Stimulated activated naive B cell treated with anti-CD40 and anti-IgM and Interleukin-4, amounts not matched to agents 10 μg/mL and 1 μg/mL and 100 μg/mL, for 72 hours (primary cell): ENCODE results near the gene CCDC180.
"Not testable (repeated sequence)": the region's sequence is repeated elsewhere in the genome, so short reads cannot be mapped to it uniquely, and the experiment has no call there.

Source experiments
- ATAC-seq, 2 donors: fragments of 150-1000 bp; cut with Tn5 transposase; replicated peaks; 2 replicates each; pipeline ENCODE4 v1.10.0; 2021; ENCODE audit warnings: moderate library complexity in 1 of 2
- DNase-seq: peaks from one replicate; pipeline ENCODE4 v3.0.0; 2021
- H3K27ac Mint-ChIP-seq: one replicate; pipeline ENCODE4 v1.8.0; 2022; ENCODE audit warnings: mild to moderate bottlenecking, mixed read lengths
- H3K27me3 Mint-ChIP-seq, 2 donors: one replicate each; pipeline ENCODE4 v1.8.0; 2022; ENCODE audit warnings: mixed read lengths in 2 of 2
- H3K36me3 Mint-ChIP-seq, 2 donors: one replicate each; pipeline ENCODE4 v1.8.0; 2022; ENCODE audit warnings: mixed read lengths in 2 of 2, mild to moderate bottlenecking in 1 of 2
- H3K4me1 Mint-ChIP-seq, 2 donors: one replicate each; pipeline ENCODE4 v1.8.0; 2022; ENCODE audit warnings: mixed read lengths in 2 of 2, mild to moderate bottlenecking in 1 of 2
- H3K4me3 Mint-ChIP-seq, 2 donors: one replicate each; pipeline ENCODE4 v1.8.0; 2022; ENCODE audit warnings: mild to moderate bottlenecking in 2 of 2, mixed read lengths in 2 of 2, moderate library complexity in 1 of 2
- H3K9me3 Mint-ChIP-seq, 2 donors: one replicate each; pipeline ENCODE4 v1.8.0; 2022; ENCODE audit warnings: mixed read lengths in 2 of 2, mild to moderate bottlenecking in 1 of 2

Gene CCDC180

DNA sequence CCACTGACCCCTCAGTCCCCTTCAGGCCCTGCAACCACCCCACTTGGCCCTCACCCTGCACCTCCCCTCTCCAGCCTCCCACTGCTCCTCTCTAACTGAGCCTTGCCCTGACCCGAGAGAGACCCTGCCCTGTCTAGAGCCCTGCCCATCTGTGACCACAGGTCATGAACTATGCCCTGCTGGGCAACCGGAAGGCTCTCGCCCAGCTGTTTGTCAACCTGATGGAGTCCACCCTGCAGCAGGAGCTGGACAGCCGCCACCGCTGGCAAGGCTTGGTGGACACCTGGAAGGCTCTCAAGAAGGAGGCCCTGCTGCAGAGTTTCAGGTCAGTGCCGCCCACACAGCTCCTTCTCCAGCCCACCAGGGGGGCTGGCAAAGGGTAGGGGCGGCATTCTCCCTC is 9.4 kb downstream of the CCDC180 start:
- ATAC-seq (no peak), DNase-seq (no peak)
- peaks cover 25 to 52% of the 10 kb centered on the region in 2 donors for H3K36me3 Mint-ChIP-seq
- H3K4me3 Mint-ChIP-seq = no peak overlapping the region
- no peak overlapping the region for H3K27ac Mint-ChIP-seq
- H3K9me3 Mint-ChIP-seq = no peaks in the 10 kb centered on the region
- no peaks in the 10 kb centered on the region for H3K27me3 Mint-ChIP-seq
- H3K4me1 Mint-ChIP-seq = no peaks in the 10 kb centered on the region

DNA sequence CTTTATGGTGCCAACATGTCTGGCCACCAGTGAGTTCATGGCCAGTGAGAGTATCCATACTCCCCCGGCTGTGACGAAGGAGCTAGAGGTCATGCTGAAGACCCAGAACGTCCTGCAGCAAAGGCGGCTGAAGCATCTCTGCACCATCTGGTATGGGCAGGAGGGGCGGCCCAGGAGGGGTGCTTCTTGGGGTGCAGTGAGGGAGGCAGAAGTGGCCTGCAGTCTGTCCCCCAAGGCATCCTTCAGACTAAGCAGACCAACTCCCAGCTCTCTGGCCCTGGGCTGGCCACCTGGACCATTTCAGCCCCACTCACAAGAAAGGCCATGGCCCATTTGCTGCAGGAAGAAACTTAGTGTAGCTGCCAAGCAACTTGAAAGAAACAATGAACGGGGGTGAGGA is 11.0 kb downstream of the CCDC180 start:
- DNase-seq = no peak
- Mint-ChIP-seq H3K36me3 (peaks cover 31 to 55% of the 10 kb centered on the region in 2 donors), H3K9me3 (no peaks in the 10 kb centered on the region), H3K4me3 (no peak overlapping the region), H3K27me3 (no peaks in the 10 kb centered on the region), H3K27ac (no peak overlapping the region), H3K4me1 (no peaks in the 10 kb centered on the region)
- ATAC-seq = no peak

DNA sequence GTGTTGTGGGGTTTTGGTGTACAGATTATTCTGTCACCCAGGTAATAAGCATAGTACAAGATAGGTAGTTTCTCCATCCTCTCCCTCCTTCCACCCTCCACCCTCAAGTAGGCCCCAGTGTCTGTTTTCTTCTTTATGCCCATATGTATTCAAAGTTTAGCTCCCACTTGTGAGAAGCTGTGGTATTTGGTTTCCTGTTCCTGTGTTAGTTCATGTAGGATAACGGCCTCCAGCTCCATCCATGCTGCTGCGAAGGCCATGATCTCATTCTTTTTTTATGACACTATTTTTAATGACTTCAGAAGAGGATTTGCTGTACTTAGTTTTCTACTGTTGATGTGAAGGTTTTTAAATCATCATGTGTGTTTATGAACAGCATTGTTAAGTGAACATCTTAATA is 11.9 kb downstream of the CCDC180 start:
- peak overlapping the region; percentile 51 for H3K27ac Mint-ChIP-seq
- ATAC-seq (no peak), DNase-seq (no peak)
- H3K4me1 Mint-ChIP-seq = no peaks in the 10 kb centered on the region
- no peak overlapping the region for H3K4me3 Mint-ChIP-seq
- peaks cover 27 to 55% of the 10 kb centered on the region in 2 donors for H3K36me3 Mint-ChIP-seq
- H3K9me3 Mint-ChIP-seq = no peaks in the 10 kb centered on the region
- no peaks in the 10 kb centered on the region for H3K27me3 Mint-ChIP-seq

DNA sequence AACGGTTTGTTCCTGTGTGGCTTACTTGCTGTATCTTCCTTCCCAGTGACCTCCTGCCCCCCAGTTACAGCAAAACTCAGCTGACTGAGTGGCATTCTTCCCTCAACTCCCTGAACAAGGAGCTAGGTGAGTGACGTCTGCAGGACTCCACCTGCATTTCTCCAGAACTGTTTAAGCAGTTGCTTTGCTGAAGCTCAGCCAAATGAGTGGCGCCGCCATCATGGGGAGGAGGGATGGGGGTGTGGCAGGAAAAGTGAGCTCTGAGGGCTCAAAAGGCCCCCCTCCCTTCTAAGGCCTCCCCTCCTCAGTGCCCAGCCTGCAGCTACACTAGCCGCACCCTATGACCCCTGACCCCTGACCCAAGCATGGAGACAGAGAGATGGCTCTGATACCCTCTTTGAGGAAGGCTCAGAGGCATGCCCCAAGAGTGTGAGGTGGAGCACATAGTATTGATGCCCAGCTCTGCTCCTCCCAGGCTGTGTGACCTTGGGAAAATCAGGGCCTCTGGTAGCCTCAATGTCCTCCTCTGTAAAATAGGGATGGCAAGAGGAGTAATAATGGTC is 12.7 kb downstream of the CCDC180 start:
- H3K4me1 Mint-ChIP-seq = no peaks in the 10 kb centered on the region
- no peak overlapping the region for H3K27ac Mint-ChIP-seq
- ATAC-seq (no peak), DNase-seq (no peak)
- peaks cover 31 to 62% of the 10 kb centered on the region in 2 donors for H3K36me3 Mint-ChIP-seq
- H3K4me3 Mint-ChIP-seq = no peak overlapping the region
- H3K9me3 Mint-ChIP-seq = no peaks in the 10 kb centered on the region
- no peaks in the 10 kb centered on the region for H3K27me3 Mint-ChIP-seq

DNA sequence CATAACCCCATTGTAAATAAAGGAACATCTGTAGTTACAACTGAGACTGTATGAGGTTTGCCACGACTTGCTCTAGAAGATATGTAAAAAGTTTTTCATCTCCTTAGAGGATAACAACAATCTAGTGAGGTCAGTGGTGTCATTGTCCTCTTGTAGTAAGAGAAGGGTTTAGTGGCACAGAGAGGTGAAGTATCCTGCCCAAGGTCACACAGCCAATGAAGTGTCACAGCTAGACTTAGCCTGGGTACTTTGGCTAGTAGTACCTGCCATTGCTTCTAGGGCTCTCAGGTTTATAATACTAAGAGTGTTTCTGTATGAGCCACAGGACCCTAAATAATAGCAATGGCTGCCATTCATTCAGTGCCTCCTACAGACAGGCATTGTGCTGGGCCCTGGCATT is 13.8 kb downstream of the CCDC180 start:
- DNase-seq (no peak), ATAC-seq (no peak)
- Mint-ChIP-seq H3K4me1 (no peaks in the 10 kb centered on the region), H3K27me3 (no peaks in the 10 kb centered on the region), H3K9me3 (no peaks in the 10 kb centered on the region), H3K36me3 (peaks cover 36 to 65% of the 10 kb centered on the region in 2 donors), H3K4me3 (no peak overlapping the region), H3K27ac (peak overlapping the region; percentile 6)

DNA sequence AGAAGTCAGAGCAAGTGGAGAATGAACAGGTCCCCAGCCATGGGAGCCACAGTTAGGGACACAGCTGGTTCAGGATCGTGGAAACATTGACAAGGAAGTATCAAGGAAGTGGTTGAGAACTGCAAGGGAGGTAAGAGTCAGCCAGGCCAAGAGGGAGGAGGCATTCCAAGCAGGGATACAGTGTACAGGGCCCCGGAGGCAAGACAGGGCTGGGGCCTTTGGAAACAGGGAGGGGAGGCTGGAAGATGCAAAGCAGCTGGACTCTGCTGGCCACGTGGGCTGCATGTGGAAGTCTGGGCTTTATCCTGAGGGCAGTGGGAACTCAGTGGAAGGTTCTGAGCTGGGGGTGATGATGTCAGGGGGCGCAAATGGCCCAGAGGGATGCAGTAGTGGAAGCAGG is 14.2 kb downstream of the CCDC180 start:
- Mint-ChIP-seq H3K27ac (peak overlapping the region; percentile 6), H3K4me1 (no peaks in the 10 kb centered on the region), H3K27me3 (no peaks in the 10 kb centered on the region), H3K9me3 (no peaks in the 10 kb centered on the region), H3K36me3 (peaks cover 36 to 65% of the 10 kb centered on the region in 2 donors), H3K4me3 (no peak overlapping the region)
- ATAC-seq (no peak), DNase-seq (no peak)

DNA sequence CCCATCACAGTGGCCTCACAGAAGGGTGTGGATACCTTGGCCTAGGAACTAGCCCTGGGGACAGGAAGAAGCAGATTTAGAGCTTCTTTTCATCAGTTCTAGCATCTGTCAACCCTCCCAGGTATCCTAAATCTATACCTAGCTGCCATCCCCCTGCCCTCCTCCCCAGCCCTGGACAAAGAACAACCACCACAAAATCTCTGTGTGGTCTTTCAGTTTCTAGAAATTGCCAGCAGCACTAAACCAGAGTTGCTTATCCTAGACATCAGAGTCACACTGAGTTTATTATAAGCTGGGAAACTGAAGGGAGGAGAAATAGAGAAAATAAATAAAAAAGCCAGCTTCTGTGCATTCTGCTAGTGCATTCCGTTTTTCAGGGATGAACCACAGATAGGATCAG is 14.6 kb downstream of the CCDC180 start:
- no peak overlapping the region for H3K27ac Mint-ChIP-seq
- DNase-seq = no peak
- no peaks in the 10 kb centered on the region for H3K27me3 Mint-ChIP-seq
- H3K9me3 Mint-ChIP-seq = no peaks in the 10 kb centered on the region
- no peaks in the 10 kb centered on the region for H3K4me1 Mint-ChIP-seq
- ATAC-seq = no peak
- H3K4me3 Mint-ChIP-seq = no peak overlapping the region
- peaks cover 36 to 62% of the 10 kb centered on the region in 2 donors for H3K36me3 Mint-ChIP-seq

DNA sequence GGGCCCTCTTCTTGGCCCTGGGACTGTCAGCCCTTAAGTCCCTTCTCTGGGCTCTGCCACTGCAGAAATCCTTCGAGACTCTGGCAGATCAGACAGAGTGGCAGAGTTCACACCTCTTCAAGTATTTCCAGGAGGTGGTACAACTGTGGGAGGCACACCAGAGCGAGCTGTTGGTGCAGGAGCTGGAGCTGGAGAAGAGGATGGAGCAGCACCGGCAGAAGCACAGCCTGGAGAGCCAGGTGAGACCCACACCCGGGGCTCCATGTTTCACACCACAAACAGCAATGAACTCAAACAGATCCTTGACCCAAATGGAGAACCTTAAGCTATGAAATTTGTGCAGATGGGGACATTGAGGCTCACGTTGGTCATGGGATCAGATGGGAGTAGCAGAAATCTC is 17.5 kb downstream of the CCDC180 start:
- H3K9me3 Mint-ChIP-seq = no peaks in the 10 kb centered on the region
- no peak for ATAC-seq
- H3K4me3 Mint-ChIP-seq = no peak overlapping the region
- no peaks in the 10 kb centered on the region for H3K4me1 Mint-ChIP-seq
- H3K36me3 Mint-ChIP-seq = peaks cover 40 to 50% of the 10 kb centered on the region in 2 donors
- DNase-seq = no peak
- no peaks in the 10 kb centered on the region for H3K27me3 Mint-ChIP-seq
- H3K27ac Mint-ChIP-seq = no peak overlapping the region

DNA sequence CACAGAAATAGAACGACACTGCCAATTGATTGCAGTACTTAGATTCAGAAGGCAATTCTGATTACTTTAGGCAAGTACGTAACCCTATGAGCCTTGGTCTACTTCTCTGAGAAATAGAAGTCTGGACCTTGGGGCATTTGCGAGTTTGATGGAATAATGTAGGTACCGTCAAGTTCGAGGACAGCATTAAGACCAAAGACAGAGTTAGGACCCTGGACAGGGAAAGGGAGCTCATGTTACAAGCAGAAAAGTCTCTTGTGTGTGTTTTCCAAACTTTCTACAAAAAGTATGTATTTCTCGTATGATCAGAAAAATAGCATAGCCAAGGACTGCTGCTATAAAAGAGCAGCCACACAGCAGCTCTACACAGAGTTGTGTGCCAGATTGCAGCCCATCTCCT is 20.1 kb downstream of the CCDC180 start:
- Mint-ChIP-seq H3K4me1 (no peaks in the 10 kb centered on the region), H3K36me3 (peaks cover 45 to 55% of the 10 kb centered on the region in 2 donors), H3K4me3 (no peak overlapping the region), H3K27ac (no peak overlapping the region), H3K9me3 (peaks cover 3% of the 10 kb centered on the region in 2 donors), H3K27me3 (no peaks in the 10 kb centered on the region)
- ATAC-seq (no peak), DNase-seq (no peak)

DNA sequence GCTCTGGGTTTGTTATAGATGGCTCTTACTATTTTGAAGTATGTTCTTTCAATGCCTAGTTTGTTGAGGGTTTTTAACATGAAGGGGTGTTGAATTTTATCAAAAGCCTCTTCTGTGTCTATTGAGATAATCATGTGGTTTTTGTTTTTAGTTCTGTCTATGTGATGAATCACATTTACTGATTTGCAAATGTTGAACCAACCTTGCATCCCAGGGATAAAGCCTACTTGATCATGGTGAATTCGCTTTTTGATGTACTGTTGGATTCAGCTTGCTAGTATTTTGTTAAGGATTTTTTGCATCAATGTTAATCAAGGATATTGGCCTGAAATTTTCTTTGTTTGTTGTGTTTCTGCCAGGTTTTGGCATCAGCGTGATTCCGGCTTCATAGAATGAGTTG is 25.5 kb downstream of the CCDC180 start:
- ATAC-seq (no peak), DNase-seq (no peak)
- Mint-ChIP-seq H3K4me1 (no peaks in the 10 kb centered on the region), H3K4me3 (no peak overlapping the region), H3K36me3 (peaks cover 47 to 54% of the 10 kb centered on the region in 2 donors), H3K27ac (no peak overlapping the region), H3K27me3 (no peaks in the 10 kb centered on the region), H3K9me3 (peaks cover 7% of the 10 kb centered on the region in 2 donors)

DNA sequence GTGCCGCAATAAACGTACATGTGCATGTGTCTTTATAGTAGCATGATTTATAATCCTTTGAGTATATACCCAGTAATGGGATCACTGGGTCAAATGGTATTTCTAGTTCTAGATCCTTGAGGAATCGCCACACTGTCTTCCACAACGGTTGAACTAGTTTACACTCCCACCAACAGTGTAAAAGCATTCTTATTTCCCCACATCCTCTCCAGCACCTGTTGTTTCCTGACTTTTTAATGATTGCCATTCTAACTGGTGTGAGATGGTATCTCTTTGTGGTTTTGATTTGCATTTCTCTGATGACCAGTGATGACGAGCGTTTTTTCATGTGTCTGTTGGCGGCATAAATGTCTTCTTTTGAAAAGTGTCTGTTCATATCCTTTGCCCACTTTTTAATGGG is 28.2 kb downstream of the CCDC180 start:
- H3K27me3 Mint-ChIP-seq, H3K27ac Mint-ChIP-seq, DNase-seq, H3K4me1 Mint-ChIP-seq, H3K4me3 Mint-ChIP-seq, ATAC-seq: not testable (repeated sequence)
- Mint-ChIP-seq H3K36me3 (peaks cover 51 to 58% of the 10 kb centered on the region in 2 donors), H3K9me3 (peaks cover 11 to 13% of the 10 kb centered on the region in 2 donors)

DNA sequence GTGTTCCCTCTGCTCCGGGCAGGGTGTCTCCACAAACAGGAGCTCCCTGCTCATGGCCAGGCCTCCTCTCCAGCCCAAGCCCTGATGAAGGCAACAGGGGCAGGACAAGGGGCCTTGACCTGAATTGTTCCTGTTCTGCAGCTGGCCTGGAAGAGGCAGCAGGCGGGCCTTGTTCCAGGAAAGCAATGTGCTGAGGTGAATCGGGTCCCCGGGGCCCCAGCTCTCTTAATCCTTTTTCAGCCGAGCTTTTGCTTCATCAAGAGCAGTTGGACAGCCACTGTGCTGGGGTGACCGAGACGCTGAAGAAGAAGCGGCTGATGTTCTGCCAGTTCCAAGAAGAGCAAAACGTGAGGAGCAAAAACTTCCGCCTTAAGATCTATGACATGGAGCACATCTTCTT is 41.4 kb downstream of the CCDC180 start:
- ATAC-seq (no peak), DNase-seq (no peak)
- Mint-ChIP-seq H3K27ac (no peak overlapping the region), H3K9me3 (no peaks in the 10 kb centered on the region), H3K27me3 (no peaks in the 10 kb centered on the region), H3K4me3 (no peak overlapping the region), H3K36me3 (peaks cover 24 to 35% of the 10 kb centered on the region in 2 donors), H3K4me1 (no peaks in the 10 kb centered on the region)

DNA sequence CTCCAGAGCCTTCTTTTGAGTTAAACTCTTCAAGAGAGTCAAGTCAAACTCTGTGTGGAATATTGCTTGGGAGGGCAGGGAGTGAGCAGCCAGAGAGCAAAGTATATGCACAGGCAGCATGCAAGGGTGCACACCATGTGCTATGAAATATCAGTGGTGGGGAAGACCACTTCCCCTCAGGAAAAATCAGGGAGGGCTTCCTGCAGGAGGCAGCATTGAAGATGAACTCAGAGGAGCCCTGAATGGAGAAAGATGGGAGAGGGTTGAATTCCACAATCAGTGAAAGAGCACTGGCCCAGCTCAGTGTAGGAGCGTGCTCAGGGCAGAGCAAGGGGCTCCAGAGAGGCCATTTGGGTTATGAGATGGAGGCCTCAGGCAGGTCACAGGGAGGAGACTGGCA is 41.9 kb downstream of the CCDC180 start:
- Mint-ChIP-seq H3K36me3 (peaks cover 24 to 32% of the 10 kb centered on the region in 2 donors), H3K27ac (no peak overlapping the region), H3K9me3 (no peaks in the 10 kb centered on the region), H3K27me3 (no peaks in the 10 kb centered on the region), H3K4me3 (no peak overlapping the region), H3K4me1 (no peaks in the 10 kb centered on the region)
- DNase-seq = no peak
- ATAC-seq = no peak

DNA sequence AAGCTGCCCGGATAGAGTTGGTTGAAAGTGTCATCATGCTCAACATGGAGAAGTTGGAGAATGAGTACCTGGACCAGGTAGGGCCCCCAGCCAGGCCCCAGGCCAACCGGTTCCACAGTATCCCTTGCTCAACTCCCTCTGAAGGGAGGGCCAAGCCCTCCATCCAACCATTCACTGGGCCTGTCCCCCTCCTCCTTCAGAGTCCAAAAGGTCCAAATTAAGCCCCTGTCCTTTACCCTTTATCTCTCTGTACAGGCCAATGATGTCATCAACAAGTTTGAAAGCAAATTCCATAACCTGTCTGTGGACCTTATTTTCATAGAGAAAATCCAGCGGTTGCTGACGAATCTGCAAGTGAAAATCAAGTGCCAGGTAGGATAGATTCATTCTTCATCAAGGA is 47.2 kb downstream of the CCDC180 start:
- Mint-ChIP-seq H3K4me1 (peaks cover 2 to 4% of the 10 kb centered on the region in 2 donors), H3K27me3 (no peaks in the 10 kb centered on the region), H3K27ac (no peak overlapping the region), H3K36me3 (peaks cover 18 to 26% of the 10 kb centered on the region in 2 donors), H3K9me3 (no peaks in the 10 kb centered on the region), H3K4me3 (no peak overlapping the region)
- ATAC-seq (no peak), DNase-seq (no peak)

DNA sequence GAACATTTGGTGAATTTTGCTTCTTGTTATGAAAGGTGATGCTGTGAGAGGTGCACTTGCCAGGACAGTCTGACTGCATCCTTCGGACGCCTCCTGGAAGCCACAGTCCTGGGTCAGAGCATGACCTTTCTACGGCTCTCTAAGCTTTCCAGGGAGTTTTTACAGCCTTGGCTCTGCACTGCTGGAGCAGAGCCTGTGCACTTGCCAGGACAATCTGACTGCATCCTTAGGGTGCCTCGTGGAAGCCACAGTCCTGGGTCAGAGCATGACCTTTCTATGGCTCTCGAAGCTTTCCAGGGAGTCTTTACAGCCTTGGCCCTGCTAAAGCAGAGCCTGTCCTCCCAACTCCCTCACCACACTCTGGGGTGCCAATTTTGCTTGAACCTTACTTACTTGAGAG is 49.6 kb downstream of the CCDC180 start:
- Mint-ChIP-seq H3K4me1 (peaks cover 2 to 4% of the 10 kb centered on the region in 2 donors), H3K27me3 (no peaks in the 10 kb centered on the region), H3K9me3 (no peaks in the 10 kb centered on the region), H3K27ac (no peak overlapping the region), H3K36me3 (peaks cover 15 to 28% of the 10 kb centered on the region in 2 donors), H3K4me3 (no peak overlapping the region)
- no peak for DNase-seq
- ATAC-seq = no peak
